GM18519 (cell line): ENCODE data around the gene SF3B3.
"Not testable (repeated sequence)": the region's sequence is repeated elsewhere in the genome, so short reads cannot be mapped to it uniquely, and the experiment has no call there.

Source experiments
- ATAC-seq: cut with Tn5 transposase; IDR thresholded peaks from one replicate; pipeline ENCODE4 v1.9.1; 2021; ENCODE audit warnings: mild to moderate bottlenecking, moderate library complexity; ENCODE audit not compliant: unreplicated experiment, low FRiP score

The SF3B3 gene

DNA sequence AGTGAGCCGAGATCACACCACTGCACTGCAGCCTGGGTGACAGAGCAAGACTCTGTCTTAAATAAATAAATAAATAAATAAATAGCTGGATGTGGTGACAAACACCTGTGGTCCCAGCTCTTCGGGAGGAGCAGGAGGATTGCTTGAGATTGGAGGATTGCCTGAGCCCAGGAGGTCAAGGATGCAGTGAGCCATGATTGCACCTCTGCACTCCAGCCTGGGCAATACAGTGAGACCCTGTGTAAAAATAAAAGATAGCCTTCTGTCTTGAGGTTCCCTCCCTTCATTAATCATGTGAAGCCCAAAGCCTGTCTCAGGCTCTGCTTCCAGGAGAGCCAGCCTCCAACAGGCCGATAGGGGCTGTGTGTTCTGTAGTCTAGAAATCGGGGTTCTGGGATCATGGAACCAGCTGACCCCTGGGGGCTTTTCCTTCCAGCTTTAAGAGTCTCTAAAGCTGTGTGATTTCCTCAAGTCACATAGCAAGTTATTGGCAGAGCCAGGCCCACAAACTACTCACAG, 88.2 kb downstream of the SF3B3 start:
- ATAC-seq, result no peak

DNA sequence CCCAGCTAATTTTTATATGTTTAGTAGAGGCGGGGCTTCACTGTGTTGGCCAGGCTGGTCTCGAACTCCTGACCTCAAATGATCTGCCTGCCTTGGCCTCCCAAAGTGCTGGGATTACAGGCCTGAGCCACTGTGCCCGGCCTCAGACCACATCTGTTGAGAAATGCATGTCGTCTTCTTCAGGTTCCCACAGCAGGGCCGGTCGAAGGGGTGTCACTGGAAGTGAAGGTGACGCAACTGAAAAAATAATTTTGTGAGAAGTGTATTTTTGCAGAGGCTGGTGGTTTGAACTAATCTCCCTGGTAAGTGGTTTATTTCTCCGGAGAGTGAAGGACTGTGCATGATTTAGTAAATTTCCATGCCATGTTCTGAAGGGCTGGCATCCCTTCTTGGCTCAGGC, 89.3 kb downstream of the SF3B3 start:
- no peak for ATAC-seq

DNA sequence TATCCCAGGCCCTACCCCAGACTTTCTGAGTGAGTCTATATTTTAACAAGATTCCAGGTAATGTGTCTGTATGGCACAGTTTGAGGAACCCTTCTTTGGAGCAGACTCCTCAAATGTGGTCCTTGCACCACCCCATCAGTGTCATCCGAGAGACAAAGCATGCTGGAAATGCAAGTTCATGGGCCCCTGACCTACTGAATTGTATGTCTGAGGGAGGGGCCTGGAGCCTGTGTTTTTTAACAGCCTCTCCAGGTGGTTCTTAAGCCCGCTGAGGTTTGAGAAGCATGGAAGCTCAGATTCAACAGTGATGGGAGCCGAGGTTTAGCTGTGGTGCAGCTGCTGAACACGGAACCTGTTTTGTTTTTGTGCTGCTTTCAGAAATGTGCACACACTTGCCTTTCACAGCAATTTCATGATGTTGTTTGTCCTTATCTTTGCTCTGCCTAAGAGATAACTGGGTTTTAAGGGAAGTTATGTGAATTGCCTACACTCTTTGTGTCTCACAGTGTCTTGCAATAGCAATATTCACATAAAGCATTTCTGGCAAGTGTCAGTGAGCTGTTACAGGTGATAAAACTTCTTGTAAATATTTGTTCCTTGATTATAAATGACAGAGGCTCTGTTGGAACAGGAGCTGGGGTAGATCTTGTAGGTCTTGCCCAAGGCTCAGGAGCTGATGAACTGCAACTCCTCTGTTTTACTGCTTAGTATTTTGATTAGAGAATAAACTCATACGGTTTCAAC, 90.8 kb downstream of the SF3B3 start:
- no peak for ATAC-seq

DNA sequence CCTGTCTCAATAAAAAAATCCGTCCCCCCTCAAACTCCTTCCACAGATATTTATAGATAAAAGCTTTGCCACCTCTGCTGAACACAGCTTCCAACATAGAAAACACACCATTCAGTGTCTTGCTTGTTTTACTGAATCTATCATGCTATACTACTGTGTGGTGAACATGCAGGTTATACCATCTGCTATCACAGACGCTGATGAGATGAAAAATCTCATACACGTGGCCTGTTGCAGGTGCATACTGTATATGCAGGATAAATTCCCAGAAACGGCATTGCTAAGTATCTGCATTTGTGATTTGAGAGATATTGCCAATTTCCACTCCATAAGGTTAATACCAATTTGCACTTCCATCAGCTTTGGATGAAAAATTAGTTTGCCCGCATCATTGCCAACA, 92.3 kb downstream of the SF3B3 start:
- ATAC-seq, result no peak

DNA sequence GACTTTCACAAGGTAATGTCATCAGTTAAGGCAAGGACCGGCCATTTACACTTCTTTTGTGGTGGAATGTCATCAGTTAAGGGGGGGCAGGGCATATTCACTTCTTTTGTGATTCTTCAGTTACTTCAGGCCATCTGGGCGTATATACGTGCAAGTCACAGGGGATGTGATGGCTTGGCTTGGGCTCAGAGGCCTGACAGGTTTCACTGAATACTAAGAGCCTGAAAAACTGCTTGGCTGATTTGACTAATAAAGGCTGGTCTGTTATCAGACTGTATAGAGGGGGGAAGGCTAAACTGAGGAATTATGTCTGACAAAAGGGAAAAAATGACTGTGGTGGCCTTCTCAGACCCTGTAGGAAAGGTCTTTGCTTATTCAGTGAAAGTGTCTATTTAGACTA, 98.2 kb downstream of the SF3B3 start:
- ATAC-seq, result not testable (repeated sequence)
